CD4-positive, alpha-beta T cell treated with Interleukin-21 for 1 hour (primary cell): ENCODE measurements around the gene ARHGAP20.

Source experiments
- DNase-seq: peaks from one replicate; pipeline ENCODE4 v3.0.0-alpha.2; 2020

Gene ARHGAP20, protein sequence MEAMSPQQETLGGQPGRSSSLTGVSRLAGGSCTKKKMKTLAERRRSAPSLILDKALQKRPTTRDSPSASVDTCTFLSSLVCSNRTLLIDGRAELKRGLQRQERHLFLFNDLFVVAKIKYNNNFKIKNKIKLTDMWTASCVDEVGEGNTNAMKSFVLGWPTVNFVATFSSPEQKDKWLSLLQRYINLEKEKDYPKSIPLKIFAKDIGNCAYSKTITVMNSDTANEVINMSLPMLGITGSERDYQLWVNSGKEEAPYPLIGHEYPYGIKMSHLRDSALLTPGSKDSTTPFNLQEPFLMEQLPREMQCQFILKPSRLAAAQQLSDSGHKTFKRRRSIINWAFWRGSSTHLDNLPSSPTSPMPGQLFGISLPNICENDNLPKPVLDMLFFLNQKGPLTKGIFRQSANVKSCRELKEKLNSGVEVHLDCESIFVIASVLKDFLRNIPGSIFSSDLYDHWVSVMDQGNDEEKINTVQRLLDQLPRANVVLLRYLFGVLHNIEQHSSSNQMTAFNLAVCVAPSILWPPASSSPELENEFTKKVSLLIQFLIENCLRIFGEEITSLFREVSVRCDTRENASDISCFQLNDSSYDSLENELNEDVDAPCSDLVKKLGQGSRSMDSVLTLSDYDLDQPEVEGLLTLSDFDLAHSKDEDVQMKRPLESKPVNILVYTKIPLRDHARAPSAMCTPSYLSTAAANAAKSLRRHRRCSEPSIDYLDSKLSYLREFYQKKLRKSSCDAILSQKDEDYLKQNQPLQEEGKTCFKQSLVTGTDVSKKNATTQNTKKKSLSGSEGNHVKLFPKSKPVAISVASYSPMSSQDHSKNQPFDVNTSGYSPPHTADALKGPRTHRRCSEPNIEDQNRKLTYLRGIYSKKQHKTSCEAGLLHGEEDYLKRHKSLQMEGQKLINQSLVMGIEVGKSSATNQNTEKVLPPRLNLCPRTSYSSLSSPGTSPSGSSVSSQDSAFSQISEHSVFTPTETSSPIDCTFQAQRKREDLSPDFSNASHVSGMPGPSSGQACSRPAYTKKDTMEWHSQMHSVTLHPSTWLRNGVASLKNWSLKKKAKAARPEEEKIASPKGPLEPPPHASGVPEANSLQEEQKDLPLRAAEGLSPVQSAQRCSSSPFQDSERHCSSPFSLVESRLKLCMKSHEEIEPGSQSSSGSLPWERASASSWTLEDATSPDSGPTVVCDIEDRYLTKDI

DNA sequence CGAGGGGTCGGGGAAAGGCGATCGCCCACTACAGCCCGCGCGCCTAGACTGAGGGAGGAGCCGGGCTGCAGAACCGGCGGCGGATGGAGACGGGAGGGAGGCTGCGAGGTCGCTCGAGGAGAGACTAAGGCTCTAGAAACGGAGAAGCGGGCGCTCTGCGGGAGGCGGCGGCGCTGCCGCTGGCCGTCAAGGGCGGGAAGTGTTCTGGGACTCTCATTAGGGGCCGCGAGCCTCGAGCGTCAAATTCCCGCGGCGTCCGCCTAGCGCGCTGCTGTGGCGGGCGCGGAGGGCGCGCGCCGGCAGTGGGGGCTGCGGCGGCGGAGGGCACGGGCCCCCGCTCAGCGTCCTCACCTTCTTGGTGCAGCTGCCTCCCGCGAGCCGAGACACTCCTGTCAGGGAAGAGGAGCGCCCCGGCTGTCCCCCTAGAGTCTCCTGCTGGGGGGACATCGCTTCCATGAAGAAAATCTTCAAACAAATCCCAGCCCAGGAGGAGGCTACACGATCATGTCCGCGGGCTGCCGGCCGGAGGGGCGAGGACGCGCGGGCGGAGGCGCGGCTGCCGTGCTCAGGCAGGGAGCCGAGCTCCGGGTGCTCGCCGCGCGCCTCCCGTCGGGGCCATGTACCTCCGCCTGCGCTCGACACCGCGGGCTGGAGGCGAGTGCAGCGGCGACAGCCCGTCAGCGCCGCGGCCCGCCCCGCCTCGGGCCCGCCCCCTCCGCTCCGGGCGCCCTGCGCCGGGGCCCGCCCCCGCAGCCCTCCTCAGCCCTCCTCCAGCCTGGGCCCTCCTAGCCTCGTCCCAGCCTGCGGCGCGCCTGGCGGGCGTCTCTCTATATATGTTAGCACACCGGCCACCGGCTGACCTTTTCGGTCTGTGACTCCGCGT lies at the start of gene ARHGAP20:
ARHGAP20 (minus strand) TSS at position 662 of the 883 bp plus-strand sequence; CDS start at position 456, 206 bp downstream.
- DNase-seq, result peak; percentile 27

DNA sequence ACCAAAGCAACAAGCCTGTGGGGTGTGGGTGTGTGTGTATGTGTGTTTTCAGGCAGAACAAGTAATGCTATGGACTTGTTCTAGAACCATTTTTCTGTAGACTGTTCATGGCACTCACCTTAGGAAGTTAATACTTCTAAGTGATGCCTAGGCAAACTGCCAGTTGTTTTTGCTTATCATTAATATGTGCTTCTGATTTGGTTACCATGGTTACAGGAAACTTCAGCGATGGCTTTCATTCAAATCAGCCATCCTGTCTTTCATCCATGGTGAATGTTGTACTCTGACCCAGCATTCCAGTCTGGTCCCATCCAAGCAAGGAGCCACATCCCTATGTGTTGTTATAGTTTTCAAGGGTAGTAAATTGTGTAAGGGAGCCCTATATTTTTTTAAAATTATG lies 49.8 kb upstream of the ARHGAP20 start:
- no peak for DNase-seq

DNA sequence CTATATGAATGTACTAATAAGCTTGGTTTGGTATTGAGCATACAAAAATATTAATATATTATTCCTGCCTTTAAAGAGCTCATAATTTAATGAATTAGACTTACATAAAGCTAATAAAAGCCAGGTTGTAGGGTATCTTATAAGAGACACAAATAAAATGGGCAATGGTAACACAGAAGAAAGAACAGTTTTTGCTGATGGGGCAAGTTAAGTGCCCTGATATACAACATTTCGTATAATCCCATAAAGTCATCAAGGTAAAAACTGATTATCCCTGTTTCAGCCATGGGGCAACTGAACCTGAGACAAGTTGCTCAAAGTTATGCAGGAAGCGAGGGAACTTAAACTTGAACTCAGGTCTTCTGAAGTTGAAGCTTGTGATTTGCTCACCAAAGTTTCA lies 48.9 kb upstream of the ARHGAP20 start:
- no peak for DNase-seq

DNA sequence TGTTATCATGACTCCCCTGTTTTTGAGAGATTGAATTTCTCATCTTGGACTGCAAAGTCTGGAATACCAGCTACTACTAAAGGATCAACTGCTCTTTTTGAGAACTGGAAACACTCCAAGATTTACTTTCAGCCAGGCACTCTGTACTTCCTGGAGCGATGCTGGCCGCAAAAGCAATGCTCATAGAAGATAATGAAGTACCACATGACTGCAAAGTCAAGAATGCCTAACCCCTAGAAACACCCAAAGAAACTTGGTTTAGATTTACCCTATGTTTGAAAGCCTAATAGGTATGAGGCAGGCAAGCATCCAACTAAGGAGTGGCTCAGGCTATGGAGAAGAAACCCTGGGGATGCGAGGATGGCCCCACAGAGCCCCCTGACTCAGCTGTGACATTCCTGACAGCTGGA lies 47.7 kb upstream of the ARHGAP20 start:
- DNase-seq, result no peak

DNA sequence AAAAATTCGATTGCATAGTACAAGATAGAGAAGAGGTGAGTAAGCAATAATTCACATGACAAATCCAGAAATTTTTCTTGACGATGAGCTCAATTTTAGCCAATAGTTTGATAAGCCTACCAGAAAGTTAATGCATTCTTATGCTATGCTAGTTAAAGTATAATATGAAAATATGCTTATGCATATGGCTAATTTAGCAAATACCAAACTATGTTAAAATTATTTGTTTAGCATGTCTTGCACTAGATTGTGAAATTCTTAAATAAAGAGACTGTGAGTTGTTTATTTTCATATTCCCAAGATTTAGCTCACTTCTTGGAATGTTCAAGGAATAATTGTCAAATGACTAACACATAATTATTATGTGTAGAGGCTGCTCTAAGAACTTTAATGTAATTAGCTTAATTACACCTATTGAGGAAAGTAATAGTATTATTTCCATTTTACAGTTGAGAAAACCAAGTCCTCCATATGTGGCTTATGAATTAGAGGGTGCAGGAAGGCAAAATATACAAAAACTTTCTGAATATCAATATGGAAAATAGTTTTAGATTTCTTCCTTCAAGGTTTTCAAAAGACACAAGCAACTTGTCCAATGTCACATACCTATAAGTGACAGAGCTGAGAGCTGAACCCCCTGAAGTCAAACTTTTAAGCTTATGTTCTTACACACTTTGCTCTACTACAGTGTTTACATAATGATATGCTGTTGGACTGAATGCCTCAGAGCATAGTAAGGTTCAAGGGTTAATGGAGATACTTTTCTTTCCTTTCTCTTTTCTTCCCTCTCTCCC lies 45.9 kb upstream of the ARHGAP20 start:
- no peak for DNase-seq

DNA sequence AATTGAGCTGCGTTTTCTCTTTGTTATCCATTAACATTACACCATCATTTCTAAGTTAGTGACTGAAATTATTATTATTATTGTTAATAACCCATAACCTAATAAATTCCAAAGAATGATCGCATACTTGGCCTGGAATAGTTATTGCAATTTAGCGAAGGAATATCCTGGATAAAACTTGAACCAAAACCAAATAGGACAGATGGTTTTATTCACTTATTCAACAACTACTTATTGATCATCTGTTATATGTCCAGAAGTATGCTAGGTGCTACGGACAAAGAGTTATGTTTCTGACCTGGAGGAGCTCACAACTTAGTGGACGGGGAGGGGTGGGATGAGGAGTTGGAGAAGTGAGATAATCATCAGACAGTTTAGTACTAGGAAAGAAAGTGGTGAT lies 44.8 kb upstream of the ARHGAP20 start:
- DNase-seq, result no peak

DNA sequence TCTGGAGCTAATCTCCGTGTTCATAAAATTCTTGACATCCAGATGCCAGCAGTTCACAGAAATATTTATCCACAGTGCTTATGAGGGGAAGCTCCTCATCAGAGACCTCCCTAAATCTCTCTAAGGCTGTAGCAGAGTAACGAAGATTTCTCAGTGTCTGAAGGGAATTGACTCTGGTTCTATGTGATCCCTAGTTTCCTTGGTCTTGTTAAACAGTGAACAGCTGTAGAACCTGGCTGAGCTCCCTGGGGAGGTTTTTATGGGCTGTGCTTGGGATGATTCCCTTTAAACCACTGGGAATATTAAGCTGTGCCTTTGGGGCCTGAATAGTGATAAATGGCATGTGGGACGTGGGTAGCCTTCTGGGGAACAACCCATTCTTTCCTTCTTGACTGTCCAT lies 43.7 kb upstream of the ARHGAP20 start:
- no peak for DNase-seq

DNA sequence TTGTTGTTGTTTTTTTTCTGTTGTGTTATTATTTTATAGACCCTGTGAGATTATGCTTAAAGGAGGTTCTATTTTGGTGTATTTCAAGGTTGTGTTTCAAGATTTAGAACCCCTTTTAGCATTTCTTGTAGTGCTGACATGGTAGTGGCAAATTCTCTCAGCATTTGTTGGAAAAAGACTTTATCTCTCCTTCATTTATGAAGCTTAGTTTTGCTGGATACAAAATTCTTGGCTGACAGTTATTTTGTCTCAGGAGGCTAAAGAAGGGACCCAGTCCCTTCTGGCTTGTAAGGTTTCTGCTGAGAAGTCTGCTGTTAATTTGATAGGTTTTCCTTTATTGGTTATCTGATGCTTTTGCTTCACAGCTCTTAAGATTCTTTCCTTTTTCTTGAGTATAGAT lies 40.7 kb upstream of the ARHGAP20 start:
- DNase-seq, result no peak

DNA sequence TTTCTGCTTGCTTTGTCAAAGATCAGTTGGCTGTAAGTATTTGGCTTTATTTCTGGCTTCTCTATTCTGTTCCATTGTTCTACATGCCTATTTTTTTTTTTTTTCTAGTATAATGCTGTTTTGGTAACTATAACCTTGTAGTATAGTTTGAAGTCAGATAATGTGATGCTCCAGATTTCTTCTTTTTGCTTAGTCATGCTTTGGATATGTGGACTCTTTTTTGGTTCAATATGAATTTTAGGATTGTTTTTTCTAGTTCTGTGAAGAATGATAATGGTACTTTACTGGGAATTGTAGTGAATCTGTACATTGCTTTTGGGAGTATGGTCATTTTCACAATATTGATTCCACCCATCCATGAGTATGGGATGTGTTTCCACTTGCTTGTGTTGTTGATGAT lies 37.9 kb upstream of the ARHGAP20 start:
- DNase-seq, result no peak

DNA sequence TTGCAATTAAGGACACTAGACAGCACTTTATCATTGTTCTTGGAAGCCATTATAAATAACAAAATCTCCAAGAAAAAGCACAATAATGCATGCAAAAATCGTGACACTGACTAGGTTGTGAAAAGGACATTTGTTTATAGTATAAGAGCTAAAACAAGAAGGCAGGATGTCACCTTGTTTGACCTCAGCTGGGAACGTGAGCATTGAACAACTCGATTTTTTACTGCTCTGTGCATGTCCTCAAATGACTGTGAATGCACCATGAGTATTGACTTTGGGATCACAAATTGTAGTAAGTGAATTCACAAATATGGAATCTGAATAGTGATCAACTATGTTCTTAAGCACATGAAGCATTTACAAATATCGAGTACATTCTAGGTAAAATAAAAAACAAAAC lies 35.3 kb upstream of the ARHGAP20 start:
- no peak for DNase-seq

DNA sequence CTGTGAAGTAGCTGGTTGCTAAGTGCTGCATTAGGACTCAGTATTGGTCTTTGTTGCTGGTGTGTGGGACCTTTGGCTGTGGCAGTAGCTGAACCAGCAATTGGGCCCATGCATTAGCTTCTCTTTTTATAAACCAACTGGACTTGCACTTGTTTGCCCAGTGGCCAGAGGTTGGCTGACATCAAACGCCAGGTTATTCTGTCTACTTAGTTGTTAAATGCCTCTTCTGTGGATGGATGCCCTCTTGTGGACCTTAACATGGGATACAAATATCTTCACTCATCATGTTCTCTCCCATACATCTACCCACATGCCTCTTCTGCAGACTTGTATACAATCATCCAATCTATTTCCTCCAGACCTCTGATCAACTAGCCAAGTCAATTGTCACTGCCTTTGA lies 26.4 kb upstream of the ARHGAP20 start:
- no peak for DNase-seq

DNA sequence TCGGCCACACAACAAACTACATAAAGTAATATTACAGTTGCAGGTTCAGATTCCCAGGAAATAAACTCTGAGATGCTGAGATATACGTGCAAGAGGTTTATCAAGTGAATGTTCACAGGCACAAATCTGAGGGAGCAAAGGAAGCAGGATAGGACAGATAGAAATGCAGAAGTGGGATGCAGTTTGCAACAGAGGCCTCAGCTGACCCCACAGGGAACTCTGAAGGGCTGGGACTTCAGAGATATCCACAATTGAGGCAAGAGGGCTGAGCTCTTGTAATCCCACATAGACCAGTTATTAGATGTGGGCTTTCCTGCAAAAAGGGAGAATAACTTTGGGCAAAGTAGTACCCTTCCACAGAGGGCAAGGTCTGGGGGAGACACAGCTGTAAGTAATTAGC lies 25.4 kb upstream of the ARHGAP20 start:
- no peak for DNase-seq

DNA sequence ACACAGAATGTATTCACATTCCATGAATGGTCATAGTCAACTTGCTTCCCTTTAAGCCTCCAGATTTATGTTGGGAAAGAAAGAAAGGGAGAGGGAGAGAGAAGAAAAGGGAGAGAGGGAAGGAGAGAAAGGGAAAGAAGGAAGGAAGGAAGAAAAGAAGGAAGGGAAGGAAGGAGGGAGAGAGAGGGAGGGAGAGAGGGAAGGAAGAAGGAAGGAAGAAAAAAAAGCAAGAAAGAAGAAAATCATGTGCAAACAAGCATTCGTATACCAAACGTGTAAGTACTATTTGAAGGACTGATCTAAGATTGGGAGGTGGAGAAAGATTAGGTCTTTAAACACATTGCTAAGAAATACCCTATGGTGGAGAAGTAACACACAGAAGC lies 23.9 kb upstream of the ARHGAP20 start:
- no peak for DNase-seq

DNA sequence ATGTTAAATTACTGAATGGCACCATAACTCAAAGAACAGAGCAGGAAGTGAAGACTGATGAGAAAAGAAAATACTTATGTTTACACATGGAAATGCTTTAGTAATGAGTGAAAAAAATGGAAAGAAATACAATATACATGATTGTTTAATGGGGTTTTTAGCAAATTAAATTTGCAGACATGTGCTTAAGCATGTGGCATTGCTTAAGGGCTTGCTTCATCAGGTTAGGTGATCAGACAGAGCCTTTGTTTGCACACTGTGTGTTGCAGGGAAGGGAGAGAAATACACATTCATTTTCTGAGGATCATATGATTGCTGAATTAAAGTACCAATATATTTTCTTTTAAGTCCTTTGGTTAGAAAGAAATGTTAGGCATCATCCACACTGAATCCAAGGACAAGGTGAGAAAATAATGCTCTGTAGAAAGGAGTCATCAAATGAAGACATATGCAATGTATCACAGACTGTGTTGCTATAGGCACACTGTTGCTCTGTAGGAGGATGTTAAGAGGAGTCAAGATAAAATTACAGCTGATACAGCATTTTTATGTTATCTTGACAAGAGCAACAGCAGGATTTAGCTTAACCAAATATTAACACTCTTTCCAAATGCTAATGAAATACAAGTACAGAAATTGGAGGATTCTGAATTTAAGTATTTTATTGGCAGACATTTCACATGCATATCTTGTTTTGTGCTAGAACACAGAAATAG lies 23.4 kb upstream of the ARHGAP20 start:
- DNase-seq, result no peak

DNA sequence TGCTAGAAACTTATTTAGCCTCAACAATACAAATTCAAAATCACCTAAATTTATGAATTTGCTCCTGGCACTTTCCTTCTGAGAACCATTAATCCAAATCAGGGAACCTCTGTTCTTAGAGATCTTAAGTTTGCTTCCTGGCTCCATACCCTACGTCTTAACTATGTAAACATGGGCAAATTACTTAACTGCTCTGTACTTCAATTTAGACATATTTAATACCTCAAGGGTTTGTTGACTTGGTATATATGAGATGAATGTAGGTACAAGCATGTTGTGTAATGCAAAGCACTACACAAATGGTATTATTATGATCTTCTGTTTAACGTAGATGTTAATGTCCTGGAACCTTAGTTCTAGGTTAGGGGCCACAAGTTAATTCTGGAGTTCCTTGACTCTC lies 22.6 kb upstream of the ARHGAP20 start:
- no peak for DNase-seq

DNA sequence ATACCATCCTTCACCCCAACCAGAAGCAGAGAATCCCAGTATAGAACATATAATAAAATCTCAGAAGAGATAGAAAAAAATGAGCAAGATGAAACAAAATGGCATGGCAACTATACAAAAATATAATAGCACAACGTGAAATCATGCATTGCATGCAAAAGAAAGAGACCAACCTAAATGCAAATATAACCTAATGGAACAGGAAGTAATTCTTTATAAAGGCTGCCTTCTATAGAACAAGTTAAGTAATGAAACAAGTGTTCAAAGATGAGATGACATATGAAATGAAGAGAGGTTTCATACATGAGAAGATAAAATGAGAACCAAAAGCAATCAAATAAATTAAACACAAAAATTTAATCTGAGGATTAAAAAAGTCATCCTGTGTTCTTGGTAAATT lies 18.5 kb upstream of the ARHGAP20 start:
- no peak for DNase-seq

DNA sequence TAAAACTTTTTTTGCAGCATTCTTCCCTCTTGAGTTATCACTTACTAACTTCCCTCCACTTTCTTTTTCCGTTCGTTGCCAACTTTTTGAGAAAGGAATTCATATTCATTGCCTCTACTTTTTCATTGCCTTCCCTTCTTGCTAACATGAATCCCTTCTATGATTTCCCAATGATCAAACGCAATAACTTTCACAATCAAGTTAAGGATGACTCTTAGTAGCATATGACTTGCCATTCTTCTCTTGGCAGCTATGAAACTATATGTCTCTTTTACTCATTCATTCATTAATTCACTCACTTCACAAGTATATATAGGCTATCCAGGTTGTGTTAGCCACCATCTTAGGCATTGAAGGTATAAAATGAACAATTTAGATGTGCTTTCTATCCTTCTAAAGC lies 16.6 kb upstream of the ARHGAP20 start:
- no peak for DNase-seq

DNA sequence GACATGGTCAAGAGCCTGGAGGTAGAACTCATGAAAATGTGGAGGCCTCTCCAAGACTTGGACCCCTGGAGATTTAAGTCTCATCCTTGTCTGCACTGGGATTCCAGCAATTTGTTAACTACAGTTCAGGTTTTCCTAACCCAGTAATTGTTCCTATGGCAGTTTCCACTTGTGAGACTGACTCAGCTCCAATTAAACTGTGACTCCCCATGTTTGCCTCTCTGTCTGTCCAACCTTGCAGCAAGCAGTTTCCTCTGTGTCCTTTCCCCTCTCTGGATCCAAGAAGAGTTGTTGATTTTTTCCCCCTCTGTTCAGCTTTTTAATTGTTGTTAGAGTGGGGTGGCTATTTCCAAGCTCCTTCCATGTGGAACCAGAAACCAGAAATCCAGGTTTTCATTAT lies 16.2 kb upstream of the ARHGAP20 start:
- no peak for DNase-seq

DNA sequence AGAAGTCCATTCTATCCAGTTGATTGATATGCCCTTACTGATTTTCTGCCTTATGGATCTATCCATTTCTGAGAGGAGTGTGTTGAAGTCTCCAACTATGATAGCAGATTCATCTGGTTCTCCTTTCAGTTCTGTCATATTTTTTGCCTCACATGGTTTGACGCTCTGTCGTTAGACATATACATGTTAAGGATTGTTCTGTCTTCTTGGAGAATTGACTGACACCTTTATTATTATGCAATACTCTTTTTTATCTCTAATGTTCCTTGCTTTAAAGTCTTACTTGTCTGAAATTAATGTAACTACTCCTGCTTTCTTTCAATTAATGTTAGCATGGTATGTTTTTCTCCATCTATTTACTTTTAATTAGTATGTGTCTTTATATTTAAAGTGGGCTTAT lies 12.1 kb upstream of the ARHGAP20 start:
- DNase-seq, result no peak

DNA sequence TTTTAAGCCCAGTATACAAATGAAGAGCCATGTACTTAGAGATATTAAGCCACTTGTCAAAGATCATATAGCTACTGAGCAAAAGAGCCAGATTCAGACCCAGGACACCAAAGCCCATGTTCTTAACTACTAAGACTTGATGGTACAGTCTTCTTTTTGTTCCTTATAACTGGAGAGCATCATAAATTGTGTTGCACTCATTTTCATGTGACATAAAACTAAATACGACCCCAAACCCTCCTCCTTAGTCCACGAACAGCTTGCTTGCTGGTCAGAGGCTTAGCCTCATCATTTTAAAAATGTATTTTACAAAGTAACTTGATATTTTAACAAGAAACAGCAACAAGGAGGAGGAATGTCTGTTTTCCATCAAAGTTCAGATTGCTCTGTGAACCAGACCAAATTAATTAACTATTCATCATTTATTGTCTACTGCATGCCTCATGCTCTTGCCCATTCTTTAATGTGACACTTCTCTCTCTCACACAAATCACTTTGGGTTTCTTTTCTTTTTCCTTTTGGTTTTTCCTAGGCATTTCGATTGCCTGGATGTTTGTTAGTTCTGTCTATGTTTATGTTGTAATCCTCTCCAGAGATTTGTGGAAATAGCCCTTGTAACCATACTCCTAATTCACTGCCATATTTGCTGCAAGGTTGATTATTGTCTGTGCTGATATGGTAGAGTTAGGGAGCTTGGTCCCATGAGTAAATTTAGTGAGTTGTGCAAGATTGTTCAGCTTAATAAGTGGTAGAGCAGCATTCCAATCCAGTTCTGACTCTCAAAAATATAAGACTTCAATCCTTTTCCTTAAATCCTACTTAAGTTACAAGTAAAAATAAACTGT lies 8.4 kb upstream of the ARHGAP20 start:
- no peak for DNase-seq
